Fibroblast of villous mesenchyme (primary cell): ENCODE results near the gene MCL1. TPM values are rescaled to one million over a fixed set of nuclear protein-coding genes. Genes with fewer than 3 reads are reported as not detected.
A peak's percentile ranks its signal among the peaks of the same experiment; 100 is the strongest.

Experiments used
- DNase-seq: peaks from one replicate; pipeline ENCODE4 v3.0.0-alpha.2; 2010; ENCODE audit warnings: low read depth
- H3K4me3 ChIP-seq: 2 replicates; pipeline ENCODE4 v1.5.1; 2011; ENCODE audit warnings: low read depth, mild to moderate bottlenecking, low read length
- total RNA-seq: library from RNA; depleted of rRNA; stranded (reverse); fragments of >200 nt; gene quantifications from 2 replicates; pipeline ENCODE4 v1.2.3, GENCODE V29; 2012
- TF ChIP-seq, protein P1 (sequence below): IDR thresholded peaks from 2 replicates; pipeline ENCODE4 v1.5.1; 2012; ENCODE audit warnings: low read depth, mild to moderate bottlenecking, low read length; ENCODE audit not compliant: insufficient read depth

Gene MCL1
- total RNA-seq, 1 donor, result 272 TPM

DNA sequence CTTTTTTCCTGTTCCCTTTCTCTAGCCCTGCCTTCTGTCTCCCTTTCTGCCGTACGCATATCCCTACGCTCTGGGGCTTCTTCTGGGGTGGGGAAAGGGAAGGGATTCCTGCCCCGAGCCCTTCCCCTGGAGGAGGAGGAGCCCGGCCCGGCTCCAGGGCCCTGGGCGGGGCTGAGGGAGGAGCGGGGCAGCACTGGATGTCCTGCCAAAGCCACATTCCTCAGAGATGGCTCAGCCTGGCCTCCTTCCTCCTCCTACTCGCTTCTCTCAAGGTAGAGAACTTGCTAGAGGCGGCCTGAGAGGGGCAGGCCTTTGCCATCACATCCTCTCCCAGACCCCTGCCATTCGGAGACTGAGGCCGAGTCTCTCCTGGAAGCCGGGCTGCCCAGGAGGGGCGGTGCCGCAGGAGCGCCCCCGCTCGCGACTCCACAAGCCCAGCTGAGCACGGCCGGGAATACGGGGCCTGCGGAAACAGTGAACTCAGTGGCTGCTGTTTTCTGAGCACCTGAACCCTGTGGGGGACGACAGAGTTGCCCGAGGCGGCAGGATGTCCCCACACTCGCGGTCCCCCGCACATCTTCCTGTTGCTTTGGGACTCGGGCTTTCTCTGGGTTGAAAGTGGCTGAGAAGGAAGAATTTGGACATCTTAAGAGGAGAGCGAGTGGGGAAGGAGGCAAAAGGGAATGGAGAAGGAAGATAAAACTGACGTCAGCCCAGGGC lies 18.0 kb downstream of the MCL1 start:
- H3K4me3 ChIP-seq, result peak overlapping the region; percentile 70
- TF ChIP-seq, protein P1, sequence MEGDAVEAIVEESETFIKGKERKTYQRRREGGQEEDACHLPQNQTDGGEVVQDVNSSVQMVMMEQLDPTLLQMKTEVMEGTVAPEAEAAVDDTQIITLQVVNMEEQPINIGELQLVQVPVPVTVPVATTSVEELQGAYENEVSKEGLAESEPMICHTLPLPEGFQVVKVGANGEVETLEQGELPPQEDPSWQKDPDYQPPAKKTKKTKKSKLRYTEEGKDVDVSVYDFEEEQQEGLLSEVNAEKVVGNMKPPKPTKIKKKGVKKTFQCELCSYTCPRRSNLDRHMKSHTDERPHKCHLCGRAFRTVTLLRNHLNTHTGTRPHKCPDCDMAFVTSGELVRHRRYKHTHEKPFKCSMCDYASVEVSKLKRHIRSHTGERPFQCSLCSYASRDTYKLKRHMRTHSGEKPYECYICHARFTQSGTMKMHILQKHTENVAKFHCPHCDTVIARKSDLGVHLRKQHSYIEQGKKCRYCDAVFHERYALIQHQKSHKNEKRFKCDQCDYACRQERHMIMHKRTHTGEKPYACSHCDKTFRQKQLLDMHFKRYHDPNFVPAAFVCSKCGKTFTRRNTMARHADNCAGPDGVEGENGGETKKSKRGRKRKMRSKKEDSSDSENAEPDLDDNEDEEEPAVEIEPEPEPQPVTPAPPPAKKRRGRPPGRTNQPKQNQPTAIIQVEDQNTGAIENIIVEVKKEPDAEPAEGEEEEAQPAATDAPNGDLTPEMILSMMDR, result peak; percentile 34
- peak; percentile 99 for DNase-seq

DNA sequence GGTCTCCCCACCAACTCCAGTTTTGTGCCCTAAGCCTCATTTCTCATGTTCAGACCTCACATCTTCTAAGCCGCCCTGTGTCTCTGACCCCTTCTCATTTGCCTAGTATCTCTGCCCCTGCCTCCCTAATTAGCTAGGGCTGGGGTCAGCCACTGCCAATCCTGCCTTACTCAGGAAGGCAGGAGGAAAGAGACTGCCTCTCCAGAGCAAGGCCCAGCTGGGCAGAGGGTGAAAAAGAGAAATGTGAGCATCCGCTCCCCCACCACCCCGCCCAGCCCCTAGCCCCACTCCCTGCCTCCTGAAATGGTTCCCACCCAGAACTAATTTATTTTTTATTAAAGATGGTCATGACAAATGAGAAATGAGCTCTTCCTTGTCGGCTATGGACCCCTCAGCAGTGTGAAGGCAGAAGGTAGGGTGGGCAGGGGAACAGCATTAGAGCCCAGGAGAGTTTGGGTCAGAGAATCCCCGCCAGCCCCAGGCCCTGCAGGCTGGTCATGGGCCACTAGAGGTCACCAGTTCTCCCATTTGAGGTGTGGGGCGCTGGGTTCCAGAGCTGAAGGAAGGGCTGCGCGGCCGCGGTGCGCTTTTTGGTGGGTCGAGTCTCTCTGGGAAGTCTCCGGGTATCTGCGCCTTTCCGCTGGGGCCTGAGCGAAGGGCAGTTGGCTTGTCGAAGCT lies 18.7 kb downstream of the MCL1 start:
- TF ChIP-seq, protein P1, result peak; percentile 89
- H3K4me3 ChIP-seq, result peak overlapping the region; percentile 70
- no peak for DNase-seq

DNA sequence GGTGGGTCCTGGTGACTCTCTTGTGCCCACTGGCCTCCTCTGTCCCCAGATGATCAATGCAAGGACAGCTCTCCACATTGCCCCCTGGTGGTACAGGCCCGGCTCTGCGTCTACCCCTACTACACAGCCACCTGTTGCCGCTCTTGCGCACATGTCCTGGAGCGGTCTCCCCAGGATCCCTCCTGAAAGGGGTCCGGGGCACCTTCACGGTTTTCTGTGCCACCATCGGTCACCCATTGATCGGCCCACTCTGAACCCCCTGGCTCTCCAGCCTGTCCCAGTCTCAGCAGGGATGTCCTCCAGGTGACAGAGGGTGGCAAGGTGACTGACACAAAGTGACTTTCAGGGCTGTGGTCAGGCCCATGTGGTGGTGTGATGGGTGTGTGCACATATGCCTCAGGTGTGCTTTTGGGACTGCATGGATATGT lies 19.4 kb downstream of the MCL1 start:
- TF ChIP-seq, protein P1, result peak; percentile 91
- H3K4me3 ChIP-seq, result no peak overlapping the region
- peak; percentile 60 for DNase-seq

DNA sequence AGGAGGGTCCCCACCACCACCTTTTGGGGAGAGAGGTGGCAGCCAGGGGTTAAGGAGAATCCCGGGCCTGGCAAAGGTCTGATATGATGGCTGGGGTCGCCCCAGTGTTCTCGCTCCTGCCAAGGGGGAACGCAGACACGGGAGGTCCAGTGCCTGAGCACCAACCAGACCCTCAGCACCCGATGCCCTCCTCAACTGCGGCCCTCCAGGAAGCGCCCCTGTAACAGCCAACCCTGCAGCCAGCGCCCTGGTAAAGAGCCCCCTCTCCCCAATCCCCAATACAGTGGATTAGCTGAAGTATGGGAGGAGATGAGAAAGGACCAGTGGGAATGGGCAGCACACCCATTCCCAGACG lies 19.8 kb downstream of the MCL1 start:
- TF ChIP-seq, protein P1, result no peak
- no peak overlapping the region for H3K4me3 ChIP-seq
- DNase-seq, result no peak

DNA sequence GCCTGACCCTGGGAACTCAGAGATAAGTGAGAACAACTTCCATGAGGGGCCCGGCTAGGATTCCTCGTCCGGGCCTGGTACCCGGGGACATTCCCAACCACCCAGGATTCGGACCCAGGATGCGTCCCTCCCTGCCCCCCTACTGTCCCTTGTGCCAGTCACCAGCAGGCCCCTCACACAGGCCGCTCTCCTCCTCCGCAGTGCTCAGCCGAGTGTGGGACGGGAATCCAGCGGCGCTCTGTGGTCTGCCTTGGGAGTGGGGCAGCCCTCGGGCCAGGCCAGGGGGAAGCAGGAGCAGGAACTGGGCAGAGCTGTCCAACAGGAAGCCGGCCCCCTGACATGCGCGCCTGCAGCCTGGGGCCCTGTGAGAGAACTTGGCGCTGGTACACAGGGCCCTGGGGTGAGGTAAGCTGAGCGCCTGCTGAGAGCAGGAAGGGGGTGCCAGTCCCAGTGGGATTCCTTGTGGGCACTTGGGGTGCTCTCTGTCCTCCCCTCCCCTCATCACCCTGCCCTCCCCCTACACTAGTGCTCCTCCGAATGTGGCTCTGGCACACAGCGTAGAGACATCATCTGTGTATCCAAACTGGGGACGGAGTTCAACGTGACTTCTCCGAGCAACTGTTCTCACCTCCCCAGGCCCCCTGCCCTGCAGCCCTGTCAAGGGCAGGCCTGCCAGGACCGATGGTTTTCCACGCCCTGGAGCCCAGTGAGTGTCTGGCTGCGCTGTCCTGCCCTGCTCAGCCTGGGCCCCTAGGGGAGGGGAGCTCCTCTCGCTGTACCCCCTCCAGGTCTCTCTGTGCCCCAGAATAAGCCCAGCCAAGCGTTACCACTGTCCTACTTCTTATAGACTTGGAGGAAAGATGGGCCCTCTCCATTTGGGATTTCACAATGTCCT lies 20.4 kb downstream of the MCL1 start:
- TF ChIP-seq, protein P1, result no peak
- DNase-seq, result peak; percentile 51
- H3K4me3 ChIP-seq, result peak overlapping the region; percentile 32

DNA sequence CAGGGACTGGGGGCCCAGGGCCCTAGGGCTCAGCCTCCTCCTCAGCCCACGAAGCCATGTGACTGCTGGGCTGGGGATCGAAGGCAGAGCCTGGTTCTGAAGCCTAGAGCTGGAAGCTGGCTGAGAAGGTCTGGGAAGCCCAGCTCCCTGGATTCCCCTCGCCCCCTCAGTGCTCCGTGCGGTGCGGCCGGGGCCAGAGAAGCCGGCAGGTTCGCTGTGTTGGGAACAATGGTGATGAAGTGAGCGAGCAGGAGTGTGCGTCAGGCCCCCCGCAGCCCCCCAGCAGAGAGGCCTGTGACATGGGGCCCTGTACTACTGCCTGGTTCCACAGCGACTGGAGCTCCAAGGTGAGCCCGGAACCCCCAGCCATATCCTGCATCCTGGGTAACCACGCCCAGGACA lies 21.1 kb downstream of the MCL1 start:
- TF ChIP-seq, protein P1, result no peak
- DNase-seq, result no peak
- peak overlapping the region; percentile 32 for H3K4me3 ChIP-seq
